GM18498 (cell line): ENCODE data around the gene CDT1.

ENCODE experiments used
- ATAC-seq: cut with Tn5 transposase; IDR thresholded peaks from one replicate; pipeline ENCODE4 v1.9.1; 2021; ENCODE audit warnings: mild to moderate bottlenecking, moderate library complexity; ENCODE audit not compliant: unreplicated experiment

The CDT1 gene

DNA sequence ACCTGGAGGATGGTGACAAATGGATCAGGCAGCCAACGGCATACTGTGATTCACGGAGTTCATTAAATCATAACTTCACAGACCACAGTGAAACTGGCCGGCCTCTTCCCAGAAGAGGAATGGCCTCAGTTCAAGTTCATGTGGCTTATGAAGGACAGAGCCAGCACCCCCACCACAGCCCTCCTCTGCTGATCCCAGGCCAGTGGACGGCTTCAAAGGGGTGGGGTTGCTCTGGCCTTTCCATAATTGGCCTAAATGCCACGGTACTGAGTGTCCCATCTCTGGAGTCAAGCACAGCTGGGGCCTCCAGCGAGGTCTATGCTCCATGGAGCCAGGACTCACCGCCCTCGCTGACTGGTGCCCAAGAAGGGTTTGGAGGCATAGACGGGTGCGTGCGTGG is 31.8 kb downstream of the CDT1 start:
- no peak for ATAC-seq

GRCh38 chr16:88835818-88836217 is 32.2 kb downstream of the CDT1 start:
- ATAC-seq: no peak

DNA sequence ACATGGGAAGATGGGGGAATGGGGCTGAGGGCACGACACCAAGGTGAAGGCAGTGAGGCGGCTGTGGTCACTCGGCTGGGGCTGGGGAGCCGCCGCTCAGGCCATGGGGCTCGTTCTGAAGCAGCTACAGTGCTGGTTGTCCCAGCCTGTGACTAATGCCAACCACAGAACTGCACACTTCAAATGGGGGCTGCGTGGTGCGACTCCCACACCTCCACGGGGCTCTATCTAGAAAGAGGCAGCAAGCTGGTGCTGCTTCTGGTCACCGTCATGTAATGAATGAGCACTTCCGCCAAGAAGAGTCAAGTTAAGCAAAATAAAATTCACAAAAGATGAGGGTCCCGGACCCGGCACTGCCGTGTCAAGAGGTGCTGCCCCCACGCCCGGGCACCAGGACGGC is 33.2 kb downstream of the CDT1 start:
- no peak for ATAC-seq

DNA sequence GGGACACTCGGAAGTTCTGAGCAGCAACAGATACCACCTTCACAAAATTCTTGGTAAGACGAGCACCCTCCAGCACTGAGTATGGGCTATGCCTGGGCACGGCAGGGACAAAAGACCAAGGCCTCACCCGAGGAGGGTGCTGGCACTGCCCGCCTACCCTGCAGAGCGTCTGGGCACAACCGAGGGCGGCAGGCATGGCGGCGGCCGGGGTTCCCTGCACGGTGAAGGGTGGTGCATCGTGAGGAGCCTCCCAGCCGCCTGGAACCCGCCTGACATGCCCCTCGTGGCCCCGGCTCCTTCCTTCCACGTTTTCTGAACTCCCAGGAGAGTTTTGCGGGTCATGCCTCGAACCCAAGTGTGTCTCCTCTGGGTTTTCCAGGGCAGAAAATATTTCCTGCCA is 34.2 kb downstream of the CDT1 start:
- ATAC-seq: no peak

GRCh38 chr16:88838566-88838965 is 35.0 kb downstream of the CDT1 start:
- no peak for ATAC-seq

DNA sequence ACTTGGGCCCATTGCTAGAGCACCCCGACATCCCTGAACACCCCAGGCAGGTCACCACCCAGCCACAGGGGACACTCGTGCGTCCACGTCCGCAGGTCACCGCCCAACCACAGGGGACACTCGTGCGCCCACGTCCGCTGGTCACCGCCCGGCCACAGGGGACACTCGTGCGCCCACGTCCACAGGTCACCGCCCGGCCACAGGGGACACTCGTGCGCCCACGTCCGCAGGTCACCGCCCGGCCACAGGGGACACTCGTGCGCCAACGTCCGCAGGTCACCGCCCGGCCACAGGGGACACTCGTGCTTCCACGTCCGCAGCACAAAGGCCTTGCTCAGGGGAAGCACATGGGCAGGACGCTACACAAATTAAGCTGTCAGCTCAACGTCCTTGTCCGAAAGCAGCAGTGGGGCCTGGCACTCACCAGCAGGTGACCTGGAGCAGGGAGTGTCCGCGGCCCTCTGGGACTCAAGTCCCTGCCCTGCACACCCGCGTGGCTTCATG is 35.5 kb downstream of the CDT1 start:
- ATAC-seq: no peak

- ATAC-seq: no peak
These were observed 36.4 kb downstream of the CDT1 start for GRCh38 chr16:88839745-88840599.

GRCh38 chr16:88840600-88841215 is 37.1 kb downstream of the CDT1 start:
- ATAC-seq: no peak

DNA sequence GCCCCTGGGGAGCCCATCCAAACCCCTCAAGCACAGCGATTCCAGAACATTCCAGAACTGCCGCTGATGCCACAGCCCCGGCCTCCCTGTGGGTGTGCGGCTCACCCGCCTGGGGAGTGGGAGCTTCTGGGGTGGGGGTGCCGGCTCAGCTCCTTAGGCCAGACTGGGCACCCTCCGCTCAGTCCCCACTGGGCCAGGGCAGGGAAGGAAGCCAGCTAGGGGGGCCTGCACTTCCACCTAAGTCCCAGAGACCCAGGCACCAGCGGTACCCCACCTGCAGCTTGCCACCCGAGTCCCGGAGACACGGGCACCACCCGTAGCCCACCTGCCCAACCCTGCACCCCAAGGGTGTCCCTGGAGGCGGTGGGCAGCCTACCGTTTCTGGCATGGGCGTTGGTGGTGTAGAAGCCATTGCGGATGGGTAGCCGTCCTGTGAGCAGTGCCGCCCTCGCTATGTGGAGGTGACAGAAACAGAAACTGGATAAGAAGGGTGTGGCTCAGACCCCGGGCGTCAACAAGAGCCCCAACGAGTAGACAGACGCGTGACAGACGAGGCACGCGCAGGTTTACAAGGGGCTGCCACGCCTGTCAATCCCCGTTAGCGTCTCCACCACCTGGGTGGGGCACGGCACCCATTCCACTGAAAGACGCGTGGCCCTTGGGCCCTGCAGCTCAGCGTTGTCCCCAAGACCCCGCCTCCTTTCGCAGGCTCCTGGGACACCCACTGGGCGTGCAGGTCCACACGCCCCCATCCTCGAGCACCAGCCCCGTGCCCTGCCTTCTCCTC is 38.1 kb downstream of the CDT1 start:
- no peak for ATAC-seq

DNA sequence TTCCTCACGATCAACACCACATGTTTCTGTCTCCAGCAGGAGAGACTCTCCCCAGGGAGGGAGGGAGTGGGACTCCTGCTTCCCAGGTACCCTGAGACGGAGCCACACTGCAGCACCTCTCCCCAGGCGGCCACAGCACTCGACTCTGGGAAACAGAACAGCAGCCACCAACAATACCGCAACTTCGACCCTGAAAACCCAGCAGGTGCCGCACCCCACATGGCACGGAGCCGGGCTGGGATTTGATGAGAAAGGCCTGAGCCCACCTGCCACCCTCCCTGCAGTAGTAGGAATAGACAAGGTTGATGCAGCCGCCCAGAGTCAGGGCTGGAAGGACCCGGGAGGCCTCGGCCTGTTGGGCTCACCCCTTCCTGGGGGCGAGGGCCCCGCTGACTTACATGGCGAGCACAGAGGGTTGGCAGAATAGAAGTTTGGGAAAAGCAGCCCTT is 38.7 kb downstream of the CDT1 start:
- no peak for ATAC-seq

GRCh38 chr16:88842806-88843205 is 39.2 kb downstream of the CDT1 start:
- ATAC-seq: no peak

GRCh38 chr16:88843256-88843655 is 39.7 kb downstream of the CDT1 start:
- no peak for ATAC-seq

- no peak for ATAC-seq
These were observed 40.9 kb downstream of the CDT1 start for GRCh38 chr16:88844419-88845036.

GRCh38 chr16:88846088-88846487 is 42.5 kb downstream of the CDT1 start:
- ATAC-seq: no peak

DNA sequence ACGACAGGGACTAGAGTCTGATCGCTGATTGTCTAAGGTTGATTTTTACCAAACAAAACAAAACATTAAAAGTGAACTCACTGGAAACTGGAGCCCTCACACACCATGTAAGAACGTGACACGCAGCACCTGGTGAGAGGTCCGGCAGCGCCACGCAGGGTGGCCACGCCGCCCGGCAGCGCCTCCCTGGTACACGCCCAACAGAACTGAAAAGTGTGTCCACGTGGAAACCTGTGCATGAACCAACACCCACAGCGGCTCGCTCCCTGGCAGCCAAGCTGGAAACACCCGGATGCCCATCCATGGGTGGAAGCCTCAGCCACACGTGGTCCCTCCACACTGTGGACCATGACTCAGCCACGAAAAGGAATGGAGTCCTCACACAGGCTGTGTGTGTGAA is 44.1 kb downstream of the CDT1 start:
- no peak for ATAC-seq

- ATAC-seq: no peak
These were observed 45.0 kb downstream of the CDT1 start for GRCh38 chr16:88848557-88848956.

DNA sequence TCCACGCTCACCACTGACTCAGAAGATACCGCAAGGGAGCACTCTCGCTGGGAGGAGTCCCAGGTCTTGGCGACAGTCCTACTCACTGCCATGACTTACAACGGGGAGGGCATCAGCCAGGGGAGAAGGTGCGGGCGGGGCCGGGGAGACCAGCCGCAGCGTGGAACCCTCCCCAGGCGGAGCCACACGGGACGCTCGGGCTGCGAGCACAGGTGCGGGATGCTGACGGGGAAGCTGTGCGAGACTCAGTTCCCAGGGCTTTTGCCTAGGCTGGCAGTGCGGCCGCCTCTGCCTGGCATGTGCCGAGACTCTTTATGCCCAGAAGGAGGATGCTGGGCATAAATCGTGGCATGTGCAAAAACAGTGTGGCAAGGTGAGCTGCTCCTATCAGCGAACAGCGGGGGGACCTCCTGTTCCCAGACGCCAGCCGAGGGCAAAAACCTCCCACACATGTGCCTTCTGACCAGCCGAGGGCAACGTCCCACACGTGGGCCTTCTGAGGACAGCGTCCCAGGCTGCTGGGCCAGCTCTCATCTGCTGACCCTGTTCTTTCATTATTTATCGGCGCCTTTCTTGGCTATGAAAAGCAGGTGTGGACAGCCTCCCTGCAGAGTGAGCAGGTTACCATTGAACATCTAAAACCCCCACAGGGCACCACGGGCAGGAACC is 47.1 kb downstream of the CDT1 start:
- no peak for ATAC-seq

DNA sequence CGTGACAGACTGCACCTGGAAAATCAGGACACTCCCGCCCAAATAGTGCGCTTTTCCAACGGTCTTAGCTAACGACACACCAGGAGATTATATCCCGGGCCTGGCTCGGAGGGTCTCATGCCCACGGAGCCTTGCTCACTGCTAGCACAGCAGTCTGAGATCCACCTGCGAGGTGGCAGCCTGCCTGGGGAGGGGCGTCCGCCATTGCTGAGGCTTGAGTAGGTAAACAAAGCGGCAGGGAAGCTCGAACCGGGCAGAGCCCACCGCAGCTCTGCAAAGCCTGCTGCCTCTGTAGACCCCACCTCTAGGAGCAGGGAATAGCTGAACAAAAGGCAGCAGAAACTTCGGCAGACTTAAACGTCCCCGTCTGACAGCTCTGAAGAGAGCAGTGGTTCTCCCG is 48.0 kb downstream of the CDT1 start:
- no peak for ATAC-seq

DNA sequence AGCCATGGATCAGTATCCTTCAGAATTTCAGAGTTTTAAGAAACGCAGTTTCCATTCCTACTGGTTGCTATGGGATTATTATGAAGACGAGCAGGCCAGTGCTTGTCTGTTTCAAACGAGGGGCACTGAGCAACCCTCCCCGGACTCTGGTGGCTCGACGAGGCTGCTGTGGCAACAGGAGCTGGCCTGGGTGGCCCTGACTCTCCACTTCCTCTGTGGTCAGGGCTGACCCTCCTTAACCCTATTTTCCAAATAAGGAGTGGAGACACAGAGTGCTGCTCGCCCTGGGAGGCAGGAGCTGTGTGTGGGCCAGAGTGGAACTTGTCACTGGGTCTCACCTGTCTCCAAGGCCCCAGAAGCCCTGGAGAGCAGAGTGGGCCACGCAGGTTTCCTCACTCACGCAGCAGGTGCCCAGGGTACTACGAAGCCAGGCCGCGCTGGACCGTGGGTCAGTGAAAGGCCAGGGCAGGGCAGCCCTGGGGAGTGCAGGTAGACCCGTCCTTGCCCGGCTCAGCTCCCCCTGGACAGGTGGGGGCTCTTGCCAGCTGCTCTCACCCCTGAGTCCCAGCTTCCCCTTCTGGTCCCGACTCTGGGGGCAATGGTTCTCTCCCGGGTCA is 49.8 kb downstream of the CDT1 start:
- no peak for ATAC-seq
